ENCODE data around the gene CTNNA3. TPM values are rescaled to one million over a fixed set of nuclear protein-coding genes. Genes with fewer than 3 reads are reported as not detected.
"Not testable (repeated sequence)": the region's sequence is repeated elsewhere in the genome, so short reads cannot be mapped to it uniquely, and the experiment has no call there.

Gene CTNNA3
- total RNA-seq, 1 experiment from 2014 or later: 0.02 TPM

DNA sequence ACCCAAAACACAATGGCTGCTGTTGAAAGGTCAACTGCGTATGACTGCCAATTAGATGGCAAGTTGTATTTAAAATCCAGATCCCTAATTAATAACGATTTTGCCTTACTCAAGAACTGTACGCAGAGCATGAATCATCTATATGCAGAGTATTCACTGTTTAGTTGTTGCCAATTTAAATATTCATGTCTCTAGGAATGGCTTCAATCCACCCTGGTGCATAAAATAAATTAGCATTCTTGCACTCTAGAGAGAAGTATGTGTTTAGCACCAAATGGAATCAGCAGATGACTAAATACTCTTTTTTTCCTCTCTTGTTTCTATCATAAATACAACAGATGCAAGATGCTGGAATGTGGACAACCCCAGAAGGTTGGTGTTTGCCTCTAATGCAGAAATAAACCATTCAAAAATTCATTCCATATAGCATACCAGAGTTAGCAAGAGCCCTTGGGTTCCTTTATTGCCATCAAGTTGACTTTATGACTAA is 449.9 kb downstream of the CTNNA3 start:
- TF ChIP-seq, protein P1, sequence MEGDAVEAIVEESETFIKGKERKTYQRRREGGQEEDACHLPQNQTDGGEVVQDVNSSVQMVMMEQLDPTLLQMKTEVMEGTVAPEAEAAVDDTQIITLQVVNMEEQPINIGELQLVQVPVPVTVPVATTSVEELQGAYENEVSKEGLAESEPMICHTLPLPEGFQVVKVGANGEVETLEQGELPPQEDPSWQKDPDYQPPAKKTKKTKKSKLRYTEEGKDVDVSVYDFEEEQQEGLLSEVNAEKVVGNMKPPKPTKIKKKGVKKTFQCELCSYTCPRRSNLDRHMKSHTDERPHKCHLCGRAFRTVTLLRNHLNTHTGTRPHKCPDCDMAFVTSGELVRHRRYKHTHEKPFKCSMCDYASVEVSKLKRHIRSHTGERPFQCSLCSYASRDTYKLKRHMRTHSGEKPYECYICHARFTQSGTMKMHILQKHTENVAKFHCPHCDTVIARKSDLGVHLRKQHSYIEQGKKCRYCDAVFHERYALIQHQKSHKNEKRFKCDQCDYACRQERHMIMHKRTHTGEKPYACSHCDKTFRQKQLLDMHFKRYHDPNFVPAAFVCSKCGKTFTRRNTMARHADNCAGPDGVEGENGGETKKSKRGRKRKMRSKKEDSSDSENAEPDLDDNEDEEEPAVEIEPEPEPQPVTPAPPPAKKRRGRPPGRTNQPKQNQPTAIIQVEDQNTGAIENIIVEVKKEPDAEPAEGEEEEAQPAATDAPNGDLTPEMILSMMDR (IDR thresholded peaks at IDR 0.05; ENCODE audit: unreplicated experiment): no peak
- no peak for DNase-seq (ENCODE audit: unreplicated experiment)
- ChIA-PET POLR2A (no interaction called here), CTCF (no interaction called here)
- H3K27me3 Mint-ChIP-seq (ENCODE audit: insufficient read depth, unreplicated experiment): peaks cover 4% of the 10 kb centered on the region
- no peak overlapping the region for H3K4me3 Mint-ChIP-seq (ENCODE audit: unreplicated experiment)
- intact Hi-C loops (cut with micrococcal nuclease): no loop called here
- no peak overlapping the region for H3K27ac Mint-ChIP-seq (ENCODE audit: low read depth, unreplicated experiment)
- no peaks in the 10 kb centered on the region for H3K4me1 Mint-ChIP-seq (ENCODE audit: insufficient read depth, unreplicated experiment)
- no peaks in the 10 kb centered on the region for H3K9me3 Mint-ChIP-seq (ENCODE audit: unreplicated experiment)
- no TSS peak for BruUV-seq (replicated peaks)
- H3K36me3 Mint-ChIP-seq (ENCODE audit: insufficient read depth, unreplicated experiment): no peaks in the 10 kb centered on the region

DNA sequence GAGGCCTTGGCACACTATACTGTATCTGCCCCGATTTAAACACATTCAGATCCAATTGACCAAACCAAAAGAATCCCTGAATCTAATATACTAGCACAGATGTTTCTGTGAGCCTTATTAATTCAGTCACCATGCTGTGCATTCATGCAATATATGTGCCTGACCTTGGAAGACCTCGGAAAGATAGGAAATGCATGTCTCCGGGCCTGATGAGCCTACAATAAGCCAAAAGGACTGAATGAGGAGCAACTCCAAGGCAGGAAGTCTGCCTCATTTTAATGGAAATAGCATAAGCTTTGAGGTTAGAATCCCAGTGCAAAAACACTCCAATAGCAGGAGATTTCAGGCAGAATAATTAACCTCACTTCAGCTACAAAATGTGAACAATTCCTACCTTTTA is 453.5 kb downstream of the CTNNA3 start:
- Mint-ChIP-seq H3K4me1 (ENCODE audit: insufficient read depth, unreplicated experiment) (no peaks in the 10 kb centered on the region), H3K4me3 (ENCODE audit: unreplicated experiment) (no peak overlapping the region), H3K36me3 (ENCODE audit: insufficient read depth, unreplicated experiment) (no peaks in the 10 kb centered on the region), H3K27ac (ENCODE audit: low read depth, unreplicated experiment) (no peak overlapping the region), H3K9me3 (ENCODE audit: unreplicated experiment) (no peaks in the 10 kb centered on the region), H3K27me3 (ENCODE audit: insufficient read depth, unreplicated experiment) (peaks cover 14% of the 10 kb centered on the region)
- POLR2A ChIA-PET: no interaction called here
- TF ChIP-seq, protein P1 (IDR thresholded peaks at IDR 0.05; ENCODE audit: unreplicated experiment): no peak
- CTCF ChIA-PET: no interaction called here
- no TSS peak for BruUV-seq (replicated peaks)
- intact Hi-C loops (cut with micrococcal nuclease): no loop called here
- DNase-seq (ENCODE audit: unreplicated experiment): no peak

DNA sequence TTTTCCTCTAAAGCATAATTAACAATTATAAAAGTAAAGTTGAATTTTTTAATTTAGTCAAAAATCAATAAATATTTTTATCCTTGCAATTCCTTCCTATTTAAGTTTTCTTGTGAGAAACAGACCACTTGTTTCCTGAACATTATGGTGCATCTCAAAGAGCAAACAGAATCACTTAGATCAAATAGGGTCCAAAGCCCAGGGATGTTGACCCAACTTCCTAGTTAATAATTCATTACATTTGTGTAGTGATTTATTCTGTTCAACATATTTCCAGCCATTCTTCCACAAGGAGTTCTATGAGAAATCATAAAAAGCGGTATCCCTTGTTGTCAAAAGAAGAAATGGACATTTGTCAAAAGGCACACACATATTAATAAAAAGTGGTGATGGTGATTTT is 454.5 kb downstream of the CTNNA3 start:
- POLR2A ChIA-PET: no interaction called here
- CTCF ChIA-PET: interaction anchor here (0.5 kb wide), 1 partner anchor 31 kb away, joined by 3 read pairs; no protein-coding TSS in a partner anchor
- H3K27ac Mint-ChIP-seq (ENCODE audit: low read depth, unreplicated experiment): no peak overlapping the region

DNA sequence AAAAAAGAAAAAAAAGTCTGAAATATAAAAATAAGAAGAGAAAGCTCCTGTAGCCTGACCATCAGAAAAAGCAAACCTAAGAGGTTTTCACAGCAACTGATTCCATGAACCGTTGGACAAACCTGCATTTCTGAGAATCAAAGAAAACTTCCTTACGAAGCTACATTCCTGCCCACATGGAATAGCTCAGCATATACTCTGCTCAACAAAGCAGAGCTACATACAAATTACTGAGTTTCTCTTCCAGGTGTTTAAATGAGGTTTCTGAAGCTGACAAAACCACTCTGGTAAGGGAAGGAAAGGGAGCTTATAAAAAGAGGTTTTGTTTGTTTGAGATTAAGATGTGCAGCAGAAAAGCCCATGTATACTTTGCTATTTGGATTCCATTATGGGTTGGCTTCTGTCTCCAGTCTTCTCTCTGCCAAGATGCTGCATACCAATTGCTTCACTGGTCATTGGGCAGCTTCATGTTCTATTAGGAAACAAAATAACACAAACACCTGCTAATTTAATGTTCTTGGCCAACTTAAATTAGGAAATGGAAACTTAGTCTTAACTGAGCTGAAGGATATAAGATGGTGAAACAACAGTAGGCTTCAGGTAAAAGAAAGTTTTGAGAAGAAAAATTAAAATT is 456.0 kb downstream of the CTNNA3 start:
- Mint-ChIP-seq H3K4me1 (ENCODE audit: insufficient read depth, unreplicated experiment) (no peaks in the 10 kb centered on the region), H3K27me3 (ENCODE audit: insufficient read depth, unreplicated experiment) (peaks cover 17% of the 10 kb centered on the region), H3K27ac (ENCODE audit: low read depth, unreplicated experiment) (no peak overlapping the region), H3K4me3 (ENCODE audit: unreplicated experiment) (no peak overlapping the region), H3K36me3 (ENCODE audit: insufficient read depth, unreplicated experiment) (no peaks in the 10 kb centered on the region), H3K9me3 (ENCODE audit: unreplicated experiment) (no peaks in the 10 kb centered on the region)
- POLR2A ChIA-PET: interaction anchor here (0.6 kb wide), 1 partner anchor 66 kb away, joined by 3 read pairs; no protein-coding TSS in a partner anchor
- CTCF ChIA-PET: interaction anchor here (0.6 to 1.3 kb wide), 3 partner anchors 16 to 992 kb away, joined by 3 read pairs; no protein-coding TSS in a partner anchor
- TF ChIP-seq, protein P1 (IDR thresholded peaks at IDR 0.05; ENCODE audit: unreplicated experiment): no peak
- intact Hi-C loops (cut with micrococcal nuclease): no loop called here
- BruUV-seq (replicated peaks): no TSS peak
- DNase-seq (ENCODE audit: unreplicated experiment): no peak

More for the DNA sequence above, 454.5 kb downstream of the CTNNA3 start:
- H3K4me3 Mint-ChIP-seq (ENCODE audit: unreplicated experiment): no peak overlapping the region
- H3K9me3 Mint-ChIP-seq (ENCODE audit: unreplicated experiment): no peaks in the 10 kb centered on the region
- no peak for DNase-seq (ENCODE audit: unreplicated experiment)
- H3K4me1 Mint-ChIP-seq (ENCODE audit: insufficient read depth, unreplicated experiment): no peaks in the 10 kb centered on the region
- H3K27me3 Mint-ChIP-seq (ENCODE audit: insufficient read depth, unreplicated experiment): peaks cover 17% of the 10 kb centered on the region
- TF ChIP-seq, protein P1 (IDR thresholded peaks at IDR 0.05; ENCODE audit: unreplicated experiment): no peak
- intact Hi-C loops (cut with micrococcal nuclease): no loop called here
- no peaks in the 10 kb centered on the region for H3K36me3 Mint-ChIP-seq (ENCODE audit: insufficient read depth, unreplicated experiment)
- BruUV-seq (replicated peaks): no TSS peak

DNA sequence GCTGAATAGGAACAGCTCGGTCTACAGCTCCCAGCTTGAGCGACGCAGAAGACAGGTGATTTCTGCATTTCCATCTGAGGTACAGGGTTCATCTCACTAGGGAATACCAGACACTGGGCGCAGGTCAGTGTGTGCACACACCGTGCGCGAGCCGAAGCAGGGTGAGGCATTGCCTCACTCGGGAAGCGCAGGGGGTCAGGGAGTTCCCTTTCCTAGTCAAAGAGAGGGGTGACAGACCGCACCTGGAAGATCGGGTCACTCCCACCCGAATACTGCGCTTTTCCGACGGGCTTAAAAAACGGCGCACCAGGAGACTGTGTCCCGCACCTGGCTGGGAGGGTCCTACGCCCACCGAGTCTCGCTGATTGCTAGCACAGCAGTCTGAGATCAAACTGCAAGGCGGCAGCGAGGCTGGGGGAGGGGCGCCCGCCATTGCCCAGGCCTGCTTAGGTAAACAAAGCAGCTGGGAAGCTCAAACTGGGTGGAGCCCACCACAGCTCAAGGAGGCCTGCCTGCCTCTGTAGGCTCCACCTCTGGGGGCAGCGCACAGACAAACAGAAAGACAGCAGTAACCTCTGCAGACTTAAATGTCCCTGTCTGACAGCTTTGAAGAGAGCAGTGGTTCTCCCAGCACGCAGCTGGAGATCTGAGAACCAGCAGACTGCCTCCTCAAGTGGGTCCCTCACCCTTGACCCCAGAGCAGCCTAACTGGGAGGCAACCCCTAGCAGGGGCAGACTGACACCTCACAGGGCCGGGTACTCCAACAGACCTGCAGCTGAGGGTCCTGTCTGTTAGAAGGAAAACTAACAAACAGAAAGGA is 465.1 kb downstream of the CTNNA3 start:
- H3K27ac Mint-ChIP-seq (ENCODE audit: low read depth, unreplicated experiment); H3K36me3 Mint-ChIP-seq (ENCODE audit: insufficient read depth, unreplicated experiment); H3K9me3 Mint-ChIP-seq (ENCODE audit: unreplicated experiment); H3K4me3 Mint-ChIP-seq (ENCODE audit: unreplicated experiment); DNase-seq (ENCODE audit: unreplicated experiment); CTCF ChIA-PET; POLR2A ChIA-PET; intact Hi-C loops (cut with micrococcal nuclease); H3K4me1 Mint-ChIP-seq (ENCODE audit: insufficient read depth, unreplicated experiment); BruUV-seq (replicated peaks): not testable (repeated sequence)
- H3K27me3 Mint-ChIP-seq (ENCODE audit: insufficient read depth, unreplicated experiment): peaks cover 11% of the 10 kb centered on the region
